Epithelial cell of esophagus (primary cell): ENCODE results near the gene ZNF697.
A peak's percentile ranks its signal among the peaks of the same experiment; 100 is the strongest.

ENCODE experiments used
- DNase-seq: peaks from one replicate; pipeline ENCODE4 v3.0.0; 2010; ENCODE audit warnings: low read depth
- H3K4me3 ChIP-seq: 2 replicates; pipeline ENCODE4 v1.5.1; 2011; ENCODE audit warnings: mild to moderate bottlenecking, low read length, control low read depth
- TF ChIP-seq, protein P1 (sequence below): IDR thresholded peaks from 2 replicates; pipeline ENCODE4 v1.5.1; 2011; ENCODE audit warnings: low read depth, mild to moderate bottlenecking, low read length, control low read depth, inconsistent platforms; ENCODE audit not compliant: insufficient read depth; ENCODE audit errors: missing control alignments

The ZNF697 gene

DNA sequence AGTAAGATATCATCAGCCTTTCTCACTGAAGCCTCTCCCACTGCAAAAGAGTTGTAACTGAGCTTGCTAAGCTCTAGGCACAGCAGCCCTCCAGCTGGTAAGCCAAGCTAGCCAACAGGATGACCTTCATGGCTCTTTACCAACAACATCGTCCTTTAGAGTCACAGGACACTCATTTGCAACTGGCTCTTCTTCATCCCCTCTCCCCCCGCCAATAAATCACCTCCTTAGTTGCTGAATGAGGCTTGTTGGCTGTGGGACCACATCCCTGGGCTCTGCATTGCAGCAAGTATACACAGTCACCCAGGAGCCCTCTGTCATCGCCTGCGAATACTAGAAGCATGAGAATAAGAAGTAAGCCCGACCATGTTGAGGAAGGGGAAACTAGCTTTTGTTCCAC lies 16.0 kb upstream of the ZNF697 start:
- H3K4me3 ChIP-seq: no peak overlapping the region
- TF ChIP-seq, protein P1, sequence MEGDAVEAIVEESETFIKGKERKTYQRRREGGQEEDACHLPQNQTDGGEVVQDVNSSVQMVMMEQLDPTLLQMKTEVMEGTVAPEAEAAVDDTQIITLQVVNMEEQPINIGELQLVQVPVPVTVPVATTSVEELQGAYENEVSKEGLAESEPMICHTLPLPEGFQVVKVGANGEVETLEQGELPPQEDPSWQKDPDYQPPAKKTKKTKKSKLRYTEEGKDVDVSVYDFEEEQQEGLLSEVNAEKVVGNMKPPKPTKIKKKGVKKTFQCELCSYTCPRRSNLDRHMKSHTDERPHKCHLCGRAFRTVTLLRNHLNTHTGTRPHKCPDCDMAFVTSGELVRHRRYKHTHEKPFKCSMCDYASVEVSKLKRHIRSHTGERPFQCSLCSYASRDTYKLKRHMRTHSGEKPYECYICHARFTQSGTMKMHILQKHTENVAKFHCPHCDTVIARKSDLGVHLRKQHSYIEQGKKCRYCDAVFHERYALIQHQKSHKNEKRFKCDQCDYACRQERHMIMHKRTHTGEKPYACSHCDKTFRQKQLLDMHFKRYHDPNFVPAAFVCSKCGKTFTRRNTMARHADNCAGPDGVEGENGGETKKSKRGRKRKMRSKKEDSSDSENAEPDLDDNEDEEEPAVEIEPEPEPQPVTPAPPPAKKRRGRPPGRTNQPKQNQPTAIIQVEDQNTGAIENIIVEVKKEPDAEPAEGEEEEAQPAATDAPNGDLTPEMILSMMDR: no peak
- DNase-seq: no peak

- H3K4me3 ChIP-seq: no peak overlapping the region
- TF ChIP-seq, protein P1: no peak
- no peak for DNase-seq
Observed at GRCh38 chr1:119662034-119662437, 14.0 kb upstream of the ZNF697 start.

- TF ChIP-seq, protein P1: no peak
- peak; percentile 53 for DNase-seq
Observed at GRCh38 chr1:119660253-119661083, 12.4 kb upstream of the ZNF697 start.

GRCh38 chr1:119659628-119660027 lies 11.6 kb upstream of the ZNF697 start:
- TF ChIP-seq, protein P1: no peak
- DNase-seq: no peak
- no peak overlapping the region for H3K4me3 ChIP-seq

More at GRCh38 chr1:119660253-119661083, 12.4 kb upstream of the ZNF697 start:
- H3K4me3 ChIP-seq: no peak overlapping the region

- TF ChIP-seq, protein P1: no peak
- no peak for DNase-seq
- H3K4me3 ChIP-seq: no peak overlapping the region
Observed at GRCh38 chr1:119656410-119656955, 8.4 kb upstream of the ZNF697 start.

- no peak for DNase-seq
- TF ChIP-seq, protein P1: no peak
- no peak overlapping the region for H3K4me3 ChIP-seq
Observed at GRCh38 chr1:119655154-119655553, 7.1 kb upstream of the ZNF697 start.
